Activated naive CD8-positive, alpha-beta T cell treated with anti-CD3 and anti-CD28 coated beads for 36 hours (primary cell): ENCODE results near the gene SLC44A5. TPM values are rescaled to one million over a fixed set of nuclear protein-coding genes. Genes with fewer than 3 reads are reported as not detected.
"Not testable (repeated sequence)": the region's sequence is repeated elsewhere in the genome, so short reads cannot be mapped to it uniquely, and the experiment has no call there.

ENCODE experiments used
- DNase-seq: peaks from one replicate; pipeline ENCODE4 v3.0.0; 2021
- H3K27ac Mint-ChIP-seq: one replicate; pipeline ENCODE4 v1.8.0; 2022; ENCODE audit warnings: mild to moderate bottlenecking, moderate library complexity, mixed read lengths
- H3K27me3 Mint-ChIP-seq: one replicate; pipeline ENCODE4 v1.8.0; 2022; ENCODE audit warnings: mild to moderate bottlenecking, mixed read lengths
- H3K36me3 Mint-ChIP-seq: one replicate; pipeline ENCODE4 v1.8.0; 2021; ENCODE audit warnings: mild to moderate bottlenecking, mixed read lengths
- H3K4me1 Mint-ChIP-seq: one replicate; pipeline ENCODE4 v1.8.0; 2021; ENCODE audit warnings: mixed read lengths
- H3K4me3 Mint-ChIP-seq: one replicate; pipeline ENCODE4 v1.8.0; 2022; ENCODE audit warnings: mild to moderate bottlenecking, moderate library complexity, mixed read lengths
- H3K9me3 Mint-ChIP-seq: one replicate; pipeline ENCODE4 v1.8.0; 2022; ENCODE audit warnings: mixed read lengths
- total RNA-seq, 2 experiments: library from RNA; stranded (reverse); gene quantifications; one replicate each; pipeline ENCODE4 v1.2.3, GENCODE V29; 2021

SLC44A5 gene
- total RNA-seq, 2 experiments from 2014 or later = 0.19 to 0.28 TPM

- no peaks in the 10 kb centered on the region for H3K36me3 Mint-ChIP-seq
- H3K27ac Mint-ChIP-seq = no peak overlapping the region
- no peak for DNase-seq
- H3K4me3 Mint-ChIP-seq = no peak overlapping the region
- no peaks in the 10 kb centered on the region for H3K27me3 Mint-ChIP-seq
- H3K4me1 Mint-ChIP-seq = no peaks in the 10 kb centered on the region
- no peaks in the 10 kb centered on the region for H3K9me3 Mint-ChIP-seq
Measured at GRCh38 chr1:75234562-75234961, 376.4 kb downstream of the SLC44A5 start.

GRCh38 chr1:75233302-75233929, 377.5 kb downstream of the SLC44A5 start:
- no peak overlapping the region for H3K27ac Mint-ChIP-seq
- DNase-seq = no peak
- no peaks in the 10 kb centered on the region for H3K36me3 Mint-ChIP-seq

GRCh38 chr1:75220072-75220471, 390.8 kb downstream of the SLC44A5 start:
- peaks cover 3% of the 10 kb centered on the region for H3K27me3 Mint-ChIP-seq
- H3K9me3 Mint-ChIP-seq = no peaks in the 10 kb centered on the region
- no peak overlapping the region for H3K27ac Mint-ChIP-seq
- no peak overlapping the region for H3K4me3 Mint-ChIP-seq
- no peaks in the 10 kb centered on the region for H3K4me1 Mint-ChIP-seq
- no peak for DNase-seq
- no peaks in the 10 kb centered on the region for H3K36me3 Mint-ChIP-seq

More at GRCh38 chr1:75233302-75233929, 377.5 kb downstream of the SLC44A5 start:
- H3K9me3 Mint-ChIP-seq = no peaks in the 10 kb centered on the region
- H3K4me1 Mint-ChIP-seq = no peaks in the 10 kb centered on the region
- no peaks in the 10 kb centered on the region for H3K27me3 Mint-ChIP-seq
- no peak overlapping the region for H3K4me3 Mint-ChIP-seq

- Mint-ChIP-seq H3K27ac (no peak overlapping the region), H3K9me3 (no peaks in the 10 kb centered on the region), H3K27me3 (no peaks in the 10 kb centered on the region), H3K4me3 (no peak overlapping the region), H3K4me1 (no peaks in the 10 kb centered on the region), H3K36me3 (no peaks in the 10 kb centered on the region)
- DNase-seq = no peak
Measured at GRCh38 chr1:75214017-75214416, 396.9 kb downstream of the SLC44A5 start.

GRCh38 chr1:75211648-75212047, 399.3 kb downstream of the SLC44A5 start:
- no peaks in the 10 kb centered on the region for H3K9me3 Mint-ChIP-seq
- no peaks in the 10 kb centered on the region for H3K36me3 Mint-ChIP-seq
- H3K4me1 Mint-ChIP-seq = no peaks in the 10 kb centered on the region
- no peaks in the 10 kb centered on the region for H3K27me3 Mint-ChIP-seq
- no peak for DNase-seq
- no peak overlapping the region for H3K27ac Mint-ChIP-seq
- H3K4me3 Mint-ChIP-seq = no peak overlapping the region

GRCh38 chr1:75208862-75209261, 402.1 kb downstream of the SLC44A5 start:
- Mint-ChIP-seq H3K9me3 (no peaks in the 10 kb centered on the region), H3K27ac (no peak overlapping the region), H3K4me1 (no peaks in the 10 kb centered on the region), H3K4me3 (no peak overlapping the region), H3K27me3 (no peaks in the 10 kb centered on the region), H3K36me3 (no peaks in the 10 kb centered on the region)
- no peak for DNase-seq

- H3K4me3 Mint-ChIP-seq = no peak overlapping the region
- no peaks in the 10 kb centered on the region for H3K9me3 Mint-ChIP-seq
- no peaks in the 10 kb centered on the region for H3K36me3 Mint-ChIP-seq
- DNase-seq = no peak
- no peaks in the 10 kb centered on the region for H3K4me1 Mint-ChIP-seq
- no peak overlapping the region for H3K27ac Mint-ChIP-seq
- no peaks in the 10 kb centered on the region for H3K27me3 Mint-ChIP-seq
Measured at GRCh38 chr1:75203415-75204277, 407.3 kb downstream of the SLC44A5 start.

GRCh38 chr1:75202751-75203150, 408.2 kb downstream of the SLC44A5 start:
- Mint-ChIP-seq H3K27ac (no peak overlapping the region), H3K4me1 (no peaks in the 10 kb centered on the region), H3K36me3 (no peaks in the 10 kb centered on the region), H3K27me3 (no peaks in the 10 kb centered on the region), H3K9me3 (no peaks in the 10 kb centered on the region), H3K4me3 (no peak overlapping the region)
- DNase-seq = no peak

- Mint-ChIP-seq H3K27me3 (no peaks in the 10 kb centered on the region), H3K9me3 (no peaks in the 10 kb centered on the region), H3K36me3 (no peaks in the 10 kb centered on the region), H3K27ac (no peak overlapping the region), H3K4me3 (no peak overlapping the region), H3K4me1 (no peaks in the 10 kb centered on the region)
- no peak for DNase-seq
Measured at GRCh38 chr1:75198761-75199160, 412.2 kb downstream of the SLC44A5 start.

- Mint-ChIP-seq H3K27ac (no peak overlapping the region), H3K4me1 (no peaks in the 10 kb centered on the region), H3K36me3 (no peaks in the 10 kb centered on the region), H3K9me3 (no peaks in the 10 kb centered on the region), H3K27me3 (peaks cover 2% of the 10 kb centered on the region), H3K4me3 (no peak overlapping the region)
- DNase-seq = no peak
Measured at GRCh38 chr1:75198163-75198562, 412.8 kb downstream of the SLC44A5 start.

- H3K4me3 Mint-ChIP-seq = no peak overlapping the region
- peaks cover 7% of the 10 kb centered on the region for H3K27me3 Mint-ChIP-seq
- no peaks in the 10 kb centered on the region for H3K36me3 Mint-ChIP-seq
- H3K27ac Mint-ChIP-seq = no peak overlapping the region
- H3K9me3 Mint-ChIP-seq = no peaks in the 10 kb centered on the region
- no peak for DNase-seq
- no peaks in the 10 kb centered on the region for H3K4me1 Mint-ChIP-seq
Measured at GRCh38 chr1:75188892-75189291, 422.0 kb downstream of the SLC44A5 start.

- H3K27ac Mint-ChIP-seq = not testable (repeated sequence)
Measured at GRCh38 chr1:75181214-75181955, 429.5 kb downstream of the SLC44A5 start.

GRCh38 chr1:75174031-75174760, 436.7 kb downstream of the SLC44A5 start:
- Mint-ChIP-seq H3K9me3 (peaks cover 10% of the 10 kb centered on the region), H3K27me3 (peaks cover 13% of the 10 kb centered on the region), H3K4me1 (no peaks in the 10 kb centered on the region), H3K4me3 (no peak overlapping the region), H3K36me3 (no peaks in the 10 kb centered on the region), H3K27ac (no peak overlapping the region)
- no peak for DNase-seq

More at GRCh38 chr1:75181214-75181955, 429.5 kb downstream of the SLC44A5 start:
- Mint-ChIP-seq H3K9me3 (peaks cover 16% of the 10 kb centered on the region), H3K27me3 (peaks cover 24% of the 10 kb centered on the region)
- H3K36me3 Mint-ChIP-seq, DNase-seq, H3K4me1 Mint-ChIP-seq, H3K4me3 Mint-ChIP-seq: not testable (repeated sequence)

GRCh38 chr1:75172556-75172955, 438.4 kb downstream of the SLC44A5 start:
- Mint-ChIP-seq H3K4me1 (no peaks in the 10 kb centered on the region), H3K9me3 (peaks cover 4% of the 10 kb centered on the region), H3K27me3 (peaks cover 6% of the 10 kb centered on the region), H3K36me3 (no peaks in the 10 kb centered on the region), H3K4me3 (no peak overlapping the region), H3K27ac (no peak overlapping the region)
- no peak for DNase-seq

- H3K9me3 Mint-ChIP-seq = peaks cover 1% of the 10 kb centered on the region
- H3K4me3 Mint-ChIP-seq = no peak overlapping the region
- H3K27me3 Mint-ChIP-seq = peaks cover 4% of the 10 kb centered on the region
- H3K36me3 Mint-ChIP-seq = no peaks in the 10 kb centered on the region
- no peak overlapping the region for H3K27ac Mint-ChIP-seq
- no peaks in the 10 kb centered on the region for H3K4me1 Mint-ChIP-seq
- no peak for DNase-seq
Measured at GRCh38 chr1:75171876-75172275, 439.0 kb downstream of the SLC44A5 start.
